ENCODE measurements around the gene CCDC179.

Gene CCDC179

GRCh38 chr11:22859756-22860155, 518 bp downstream of the CCDC179 start:
- H2BK120ac ChIP-seq (ENCODE audit: low read depth, low read length) = no peak overlapping the region
- no peak overlapping the region for H2BK5ac ChIP-seq (ENCODE audit: low read length)
- WGBS (ENCODE audit: extremely low coverage, insufficient coverage, low lambda C conversion rate) = no CpG with 5 or more reads among the region's 6 CpGs
- no peaks in the 10 kb centered on the region for H3K4me1 ChIP-seq (ENCODE audit: control insufficient read depth, low read depth, low read length)
- H3K4me3 ChIP-seq (ENCODE audit: low read length) = no peak overlapping the region
- no peak overlapping the region for H4K5ac ChIP-seq (ENCODE audit: low read length)
- H4K8ac ChIP-seq (ENCODE audit: low read depth, low read length) = no peak overlapping the region
- H3K18ac ChIP-seq (ENCODE audit: low read length) = no peak overlapping the region
- no peaks in the 10 kb centered on the region for H3K36me3 ChIP-seq (ENCODE audit: control insufficient read depth, insufficient read depth, low read length)
- H3K23ac ChIP-seq (ENCODE audit: low read length) = no peak overlapping the region
- H2AK5ac ChIP-seq (ENCODE audit: low read length) = no peak overlapping the region
- no peaks in the 10 kb centered on the region for H3K27me3 ChIP-seq (ENCODE audit: insufficient read depth, low read length, poor library complexity)
- no peaks in the 10 kb centered on the region for H3K79me1 ChIP-seq (ENCODE audit: low read length)
- H2BK15ac ChIP-seq (replicated peaks; ENCODE audit: low read depth) = no peak overlapping the region
- no peaks in the 10 kb centered on the region for H3K79me2 ChIP-seq (ENCODE audit: control insufficient read depth, insufficient read depth, low read length)
- no peak overlapping the region for H3K4ac ChIP-seq (ENCODE audit: low read depth, low read length)
- no peak overlapping the region for H3K4me2 ChIP-seq (ENCODE audit: low read length)
- no peak overlapping the region for H3K56ac ChIP-seq (ENCODE audit: low read length)
- no peak for DNase-seq
- no peak overlapping the region for H3K9ac ChIP-seq (ENCODE audit: low read length)
- H3K27ac ChIP-seq (ENCODE audit: low read depth, low read length) = no peak overlapping the region

- H2BK15ac ChIP-seq (replicated peaks; ENCODE audit: low read depth) = no peak overlapping the region
- H3K4me1 ChIP-seq (ENCODE audit: control insufficient read depth, low read depth, low read length) = no peaks in the 10 kb centered on the region
- no peak for DNase-seq
- H3K79me1 ChIP-seq (ENCODE audit: low read length) = no peaks in the 10 kb centered on the region
- H3K9ac ChIP-seq (ENCODE audit: low read length) = no peak overlapping the region
- H4K5ac ChIP-seq (ENCODE audit: low read length) = no peak overlapping the region
- no peaks in the 10 kb centered on the region for H3K36me3 ChIP-seq (ENCODE audit: control insufficient read depth, insufficient read depth, low read length)
- H3K4me3 ChIP-seq (ENCODE audit: low read length) = no peak overlapping the region
- no peaks in the 10 kb centered on the region for H3K27me3 ChIP-seq (ENCODE audit: insufficient read depth, low read length, poor library complexity)
- H2BK5ac ChIP-seq (ENCODE audit: low read length) = no peak overlapping the region
- H3K18ac ChIP-seq (ENCODE audit: low read length) = no peak overlapping the region
- no peak overlapping the region for H3K56ac ChIP-seq (ENCODE audit: low read length)
- no peak overlapping the region for H3K4me2 ChIP-seq (ENCODE audit: low read length)
- H3K79me2 ChIP-seq (ENCODE audit: control insufficient read depth, insufficient read depth, low read length) = no peaks in the 10 kb centered on the region
- H3K27ac ChIP-seq (ENCODE audit: low read depth, low read length) = no peak overlapping the region
- no peak overlapping the region for H4K8ac ChIP-seq (ENCODE audit: low read depth, low read length)
- no peak overlapping the region for H2BK120ac ChIP-seq (ENCODE audit: low read depth, low read length)
- no peak overlapping the region for H3K4ac ChIP-seq (ENCODE audit: low read depth, low read length)
- no peak overlapping the region for H2AK5ac ChIP-seq (ENCODE audit: low read length)
- no peak overlapping the region for H3K23ac ChIP-seq (ENCODE audit: low read length)
Measured at GRCh38 chr11:22851477-22851876, 8.8 kb downstream of the CCDC179 start.

GRCh38 chr11:22846726-22847125, 13.5 kb downstream of the CCDC179 start:
- H3K4me3 ChIP-seq (ENCODE audit: low read length) = no peak overlapping the region
- no peak overlapping the region for H3K4ac ChIP-seq (ENCODE audit: low read depth, low read length)
- no peak overlapping the region for H3K56ac ChIP-seq (ENCODE audit: low read length)
- no peaks in the 10 kb centered on the region for H3K79me1 ChIP-seq (ENCODE audit: low read length)
- H4K5ac ChIP-seq (ENCODE audit: low read length) = no peak overlapping the region
- no peak overlapping the region for H3K18ac ChIP-seq (ENCODE audit: low read length)
- H3K4me1 ChIP-seq (ENCODE audit: control insufficient read depth, low read depth, low read length) = no peaks in the 10 kb centered on the region
- H3K9ac ChIP-seq (ENCODE audit: low read length) = no peak overlapping the region
- H2BK5ac ChIP-seq (ENCODE audit: low read length) = no peak overlapping the region
- no peak overlapping the region for H2AK5ac ChIP-seq (ENCODE audit: low read length)
- no peaks in the 10 kb centered on the region for H3K79me2 ChIP-seq (ENCODE audit: control insufficient read depth, insufficient read depth, low read length)
- no peak overlapping the region for H3K4me2 ChIP-seq (ENCODE audit: low read length)
- WGBS (ENCODE audit: extremely low coverage, insufficient coverage, low lambda C conversion rate) = no CpG with 5 or more reads among the region's 1 CpG
- no peak overlapping the region for H3K23ac ChIP-seq (ENCODE audit: low read length)
- no peaks in the 10 kb centered on the region for H3K27me3 ChIP-seq (ENCODE audit: insufficient read depth, low read length, poor library complexity)
- no peak overlapping the region for H2BK120ac ChIP-seq (ENCODE audit: low read depth, low read length)
- no peak overlapping the region for H2BK15ac ChIP-seq (replicated peaks; ENCODE audit: low read depth)
- no peaks in the 10 kb centered on the region for H3K36me3 ChIP-seq (ENCODE audit: control insufficient read depth, insufficient read depth, low read length)
- no peak overlapping the region for H3K27ac ChIP-seq (ENCODE audit: low read depth, low read length)
- H4K8ac ChIP-seq (ENCODE audit: low read depth, low read length) = no peak overlapping the region
- no peak for DNase-seq

GRCh38 chr11:22832315-22833015, 27.8 kb downstream of the CCDC179 start:
- Histone ChIP-seq H3K27ac (ENCODE audit: low read depth, low read length) (no peak overlapping the region), H3K23ac (ENCODE audit: low read length) (no peak overlapping the region), H3K56ac (ENCODE audit: low read length) (no peak overlapping the region), H4K8ac (ENCODE audit: low read depth, low read length) (no peak overlapping the region), H3K18ac (ENCODE audit: low read length) (no peak overlapping the region), H4K5ac (ENCODE audit: low read length) (no peak overlapping the region), H3K4me3 (ENCODE audit: low read length) (no peak overlapping the region), H2BK5ac (ENCODE audit: low read length) (no peak overlapping the region), H3K4ac (ENCODE audit: low read depth, low read length) (no peak overlapping the region), H2BK15ac (replicated peaks; ENCODE audit: low read depth) (no peak overlapping the region), H2AK5ac (ENCODE audit: low read length) (no peak overlapping the region), H3K4me2 (ENCODE audit: low read length) (no peak overlapping the region), H2BK120ac (ENCODE audit: low read depth, low read length) (no peak overlapping the region), H3K27me3 (ENCODE audit: insufficient read depth, low read length, poor library complexity) (no peaks in the 10 kb centered on the region), H3K79me2 (ENCODE audit: control insufficient read depth, insufficient read depth, low read length) (no peaks in the 10 kb centered on the region), H3K79me1 (ENCODE audit: low read length) (no peaks in the 10 kb centered on the region), H3K9ac (ENCODE audit: low read length) (no peak overlapping the region), H3K4me1 (ENCODE audit: control insufficient read depth, low read depth, low read length) (no peaks in the 10 kb centered on the region), H3K36me3 (ENCODE audit: control insufficient read depth, insufficient read depth, low read length) (no peaks in the 10 kb centered on the region)
- DNase-seq = no peak
- WGBS (ENCODE audit: extremely low coverage, insufficient coverage, low lambda C conversion rate) = no CpG with 5 or more reads among the region's 3 CpGs

- Histone ChIP-seq H3K36me3 (ENCODE audit: control insufficient read depth, insufficient read depth, low read length) (no peaks in the 10 kb centered on the region), H3K27ac (ENCODE audit: low read depth, low read length) (no peak overlapping the region), H2AK5ac (ENCODE audit: low read length) (no peak overlapping the region), H3K79me1 (ENCODE audit: low read length) (no peaks in the 10 kb centered on the region), H3K27me3 (ENCODE audit: insufficient read depth, low read length, poor library complexity) (no peaks in the 10 kb centered on the region), H2BK15ac (replicated peaks; ENCODE audit: low read depth) (no peak overlapping the region), H3K9ac (ENCODE audit: low read length) (no peak overlapping the region), H3K4me2 (ENCODE audit: low read length) (no peak overlapping the region), H4K8ac (ENCODE audit: low read depth, low read length) (no peak overlapping the region), H3K4me3 (ENCODE audit: low read length) (no peak overlapping the region), H3K18ac (ENCODE audit: low read length) (no peak overlapping the region), H2BK120ac (ENCODE audit: low read depth, low read length) (no peak overlapping the region), H3K4ac (ENCODE audit: low read depth, low read length) (no peak overlapping the region), H3K23ac (ENCODE audit: low read length) (no peak overlapping the region), H2BK5ac (ENCODE audit: low read length) (no peak overlapping the region), H3K56ac (ENCODE audit: low read length) (no peak overlapping the region), H3K79me2 (ENCODE audit: control insufficient read depth, insufficient read depth, low read length) (no peaks in the 10 kb centered on the region), H4K5ac (ENCODE audit: low read length) (no peak overlapping the region), H3K4me1 (ENCODE audit: control insufficient read depth, low read depth, low read length) (no peaks in the 10 kb centered on the region)
- WGBS (ENCODE audit: extremely low coverage, insufficient coverage, low lambda C conversion rate) = no CpG with 5 or more reads among the region's 4 CpGs
- DNase-seq = no peak
Measured at GRCh38 chr11:22830082-22830414, 30.2 kb downstream of the CCDC179 start.

All from mesendoderm (in vitro differentiated cells).